Chondrocyte (in vitro differentiated cells): ENCODE measurements around the gene BIN1. TPM values are rescaled to one million over a fixed set of nuclear protein-coding genes. Genes with fewer than 3 reads are reported as not detected.

Source experiments
- DNase-seq: peaks from one replicate; pipeline ENCODE4 v3.0.0; 2021; ENCODE audit warnings: mixed read lengths, low spot score
- H3K27ac Mint-ChIP-seq: one replicate; pipeline ENCODE4 v1.8.0; 2021; ENCODE audit warnings: mild to moderate bottlenecking, moderate library complexity, mixed read lengths; ENCODE audit not compliant: unreplicated experiment
- H3K27me3 Mint-ChIP-seq: 2 replicates; pipeline ENCODE4 v1.8.0; 2021; ENCODE audit warnings: low read depth, mixed read lengths
- H3K36me3 Mint-ChIP-seq: 2 replicates; pipeline ENCODE4 v1.8.0; 2021; ENCODE audit warnings: low read depth, mixed read lengths
- H3K4me1 Mint-ChIP-seq: 2 replicates; pipeline ENCODE4 v1.8.0; 2021; ENCODE audit warnings: low read depth, mild to moderate bottlenecking, mixed read lengths
- H3K4me3 Mint-ChIP-seq: one replicate; pipeline ENCODE4 v1.8.0; 2021; ENCODE audit warnings: mild to moderate bottlenecking, moderate library complexity, mixed read lengths; ENCODE audit not compliant: unreplicated experiment
- H3K9me3 Mint-ChIP-seq: 2 replicates; pipeline ENCODE4 v1.8.0; 2021; ENCODE audit warnings: low read depth, mixed read lengths
- total RNA-seq: library from RNA; stranded (reverse); gene quantifications from 3 replicates; pipeline ENCODE4 v1.2.1, GENCODE V29; 2021
- TF ChIP-seq, protein P1 (sequence below): fragments of 200-600 bp; sonication (generic); IDR thresholded peaks from 2 replicates; pipeline ENCODE4 v1.5.0; 2021; ENCODE audit warnings: antibody characterized with exemption, mild to moderate bottlenecking, moderate library complexity

The BIN1 gene
- total RNA-seq, 1 donor from 2014 or later = 64.0 TPM

DNA sequence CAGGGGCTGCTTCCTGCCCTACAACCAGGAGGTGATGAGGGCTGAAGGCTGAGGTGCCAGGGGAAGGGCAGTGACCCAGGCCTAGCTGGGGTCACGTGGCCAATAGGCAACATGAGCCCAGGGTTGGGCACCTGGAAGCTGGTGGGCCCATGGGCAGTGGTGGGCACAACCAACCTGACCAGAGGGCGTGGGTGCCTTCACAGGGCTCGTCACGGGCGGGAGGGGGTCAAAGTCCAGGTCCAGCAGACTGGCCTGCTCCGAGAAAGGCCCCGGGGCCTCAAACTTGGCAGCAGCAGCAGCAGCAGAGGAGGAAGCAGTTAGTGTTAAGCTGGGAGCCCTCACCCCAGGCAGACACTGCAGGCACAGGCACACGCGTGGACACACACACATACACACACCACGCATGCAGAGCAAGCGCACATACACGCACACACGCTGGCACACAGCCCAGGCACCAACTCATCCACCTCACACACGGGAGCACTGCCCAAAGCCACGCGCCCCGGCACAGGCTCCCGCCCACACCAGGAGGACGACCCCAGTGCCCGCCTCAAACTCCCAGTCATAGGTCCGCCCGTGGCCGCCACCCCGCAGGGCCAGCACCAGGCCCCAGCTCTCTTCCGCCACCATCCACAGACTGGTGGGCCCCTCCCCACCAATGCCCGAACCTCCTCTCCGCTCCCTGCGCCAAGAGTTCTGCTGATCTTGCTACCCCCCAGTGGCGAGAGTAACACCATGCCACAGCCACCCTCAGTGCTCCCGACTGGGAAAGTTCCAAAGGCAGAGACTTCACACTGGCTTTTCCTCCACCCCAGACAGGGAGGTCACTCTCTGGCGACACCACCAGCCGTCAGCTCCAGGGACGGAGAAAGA lies 53.0 kb downstream of the BIN1 start:
- no peak overlapping the region for H3K4me3 Mint-ChIP-seq
- no peaks in the 10 kb centered on the region for H3K9me3 Mint-ChIP-seq
- H3K27me3 Mint-ChIP-seq = no peaks in the 10 kb centered on the region
- TF ChIP-seq, protein P1, sequence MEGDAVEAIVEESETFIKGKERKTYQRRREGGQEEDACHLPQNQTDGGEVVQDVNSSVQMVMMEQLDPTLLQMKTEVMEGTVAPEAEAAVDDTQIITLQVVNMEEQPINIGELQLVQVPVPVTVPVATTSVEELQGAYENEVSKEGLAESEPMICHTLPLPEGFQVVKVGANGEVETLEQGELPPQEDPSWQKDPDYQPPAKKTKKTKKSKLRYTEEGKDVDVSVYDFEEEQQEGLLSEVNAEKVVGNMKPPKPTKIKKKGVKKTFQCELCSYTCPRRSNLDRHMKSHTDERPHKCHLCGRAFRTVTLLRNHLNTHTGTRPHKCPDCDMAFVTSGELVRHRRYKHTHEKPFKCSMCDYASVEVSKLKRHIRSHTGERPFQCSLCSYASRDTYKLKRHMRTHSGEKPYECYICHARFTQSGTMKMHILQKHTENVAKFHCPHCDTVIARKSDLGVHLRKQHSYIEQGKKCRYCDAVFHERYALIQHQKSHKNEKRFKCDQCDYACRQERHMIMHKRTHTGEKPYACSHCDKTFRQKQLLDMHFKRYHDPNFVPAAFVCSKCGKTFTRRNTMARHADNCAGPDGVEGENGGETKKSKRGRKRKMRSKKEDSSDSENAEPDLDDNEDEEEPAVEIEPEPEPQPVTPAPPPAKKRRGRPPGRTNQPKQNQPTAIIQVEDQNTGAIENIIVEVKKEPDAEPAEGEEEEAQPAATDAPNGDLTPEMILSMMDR = no peak
- peaks cover 2% of the 10 kb centered on the region for H3K4me1 Mint-ChIP-seq
- H3K36me3 Mint-ChIP-seq = peaks cover 11% of the 10 kb centered on the region
- DNase-seq = peak; percentile 90
- no peak overlapping the region for H3K27ac Mint-ChIP-seq

DNA sequence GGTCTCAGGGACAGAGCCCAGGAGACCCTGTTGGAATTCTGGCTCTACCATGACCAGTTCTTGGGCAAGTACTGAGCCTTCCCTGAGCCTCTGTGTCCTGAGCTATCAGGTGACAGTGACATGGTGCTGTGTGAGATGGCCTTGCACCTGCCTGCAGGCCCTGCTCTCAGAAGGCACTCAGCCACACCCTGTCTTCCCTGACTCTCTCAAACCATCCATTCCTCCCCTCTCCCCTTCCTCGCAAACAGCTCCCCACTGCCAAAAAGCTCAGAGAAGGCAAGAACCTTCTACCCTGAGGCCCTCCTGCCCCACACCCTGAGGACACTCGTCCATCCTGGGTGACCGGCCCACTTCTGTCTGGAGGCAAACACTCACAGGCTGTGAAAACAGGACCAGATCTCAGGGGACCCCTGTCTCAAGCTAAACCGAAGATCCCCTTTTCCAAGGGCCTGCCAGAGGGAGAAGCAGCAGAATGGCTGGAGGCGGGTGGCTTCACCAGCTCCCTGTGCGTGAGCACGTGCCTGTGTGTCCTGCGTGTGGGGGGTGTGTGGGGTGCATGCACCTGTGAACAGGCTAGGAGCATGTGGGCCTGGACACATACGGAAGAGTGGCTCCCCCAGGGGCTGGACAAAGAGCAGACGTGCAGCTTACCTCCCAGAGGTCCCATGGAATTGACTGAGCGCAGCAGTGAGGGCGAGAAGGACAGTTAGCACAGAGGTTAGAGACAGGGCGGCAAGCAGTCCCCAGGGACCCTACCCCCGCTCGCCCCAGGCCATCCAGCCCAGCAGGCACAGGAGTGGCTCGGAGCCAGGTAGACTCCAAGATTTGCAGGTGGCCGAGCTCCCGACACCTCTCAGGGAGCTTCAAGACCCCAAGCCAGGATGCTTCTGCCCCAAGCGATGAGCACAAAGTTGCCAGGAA lies 53.9 kb downstream of the BIN1 start:
- TF ChIP-seq, protein P1 = no peak
- Mint-ChIP-seq H3K4me1 (peaks cover 2% of the 10 kb centered on the region), H3K27ac (no peak overlapping the region), H3K27me3 (no peaks in the 10 kb centered on the region), H3K4me3 (no peak overlapping the region), H3K36me3 (peaks cover 11% of the 10 kb centered on the region), H3K9me3 (no peaks in the 10 kb centered on the region)
- DNase-seq = peak; percentile 88

DNA sequence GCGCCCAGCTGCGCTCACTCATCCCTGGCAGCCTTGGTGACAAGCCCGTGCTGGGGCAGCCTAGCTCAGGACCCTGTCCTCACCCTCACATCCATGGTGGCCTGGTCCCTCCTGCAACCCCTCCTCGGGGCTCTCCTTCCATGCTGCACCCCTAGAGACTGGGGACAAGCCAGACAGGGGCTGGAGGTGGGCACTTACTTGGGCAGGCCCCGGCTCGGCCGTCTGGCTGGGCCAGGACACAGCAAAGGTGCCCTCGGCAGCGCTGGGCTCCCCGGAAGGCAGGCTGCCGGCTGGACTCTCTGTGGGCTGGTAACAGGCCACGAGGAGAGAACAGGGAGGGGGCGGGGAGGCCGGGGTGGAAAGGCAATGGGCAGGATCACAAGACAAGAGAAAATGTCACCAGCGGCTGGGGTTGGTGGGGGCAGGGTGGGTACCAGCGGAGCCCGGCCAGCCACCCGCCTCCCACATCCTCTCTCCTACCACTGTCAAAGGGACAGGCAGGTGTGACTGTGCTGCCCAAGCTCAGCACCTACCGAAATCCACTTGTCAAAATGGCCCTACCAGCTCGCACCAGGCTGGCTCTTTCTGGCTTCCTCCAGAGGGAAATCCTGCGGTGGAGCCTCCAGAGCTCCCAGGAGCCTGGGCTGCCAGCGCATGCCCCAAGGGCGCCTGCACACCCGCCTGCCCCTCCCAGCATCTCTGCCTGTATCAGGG lies 54.7 kb downstream of the BIN1 start:
- H3K27me3 Mint-ChIP-seq = no peaks in the 10 kb centered on the region
- H3K36me3 Mint-ChIP-seq = peaks cover 11% of the 10 kb centered on the region
- TF ChIP-seq, protein P1 = no peak
- no peak overlapping the region for H3K27ac Mint-ChIP-seq
- H3K4me3 Mint-ChIP-seq = no peak overlapping the region
- peaks cover 2% of the 10 kb centered on the region for H3K4me1 Mint-ChIP-seq
- peak; percentile 87 for DNase-seq
- no peaks in the 10 kb centered on the region for H3K9me3 Mint-ChIP-seq

DNA sequence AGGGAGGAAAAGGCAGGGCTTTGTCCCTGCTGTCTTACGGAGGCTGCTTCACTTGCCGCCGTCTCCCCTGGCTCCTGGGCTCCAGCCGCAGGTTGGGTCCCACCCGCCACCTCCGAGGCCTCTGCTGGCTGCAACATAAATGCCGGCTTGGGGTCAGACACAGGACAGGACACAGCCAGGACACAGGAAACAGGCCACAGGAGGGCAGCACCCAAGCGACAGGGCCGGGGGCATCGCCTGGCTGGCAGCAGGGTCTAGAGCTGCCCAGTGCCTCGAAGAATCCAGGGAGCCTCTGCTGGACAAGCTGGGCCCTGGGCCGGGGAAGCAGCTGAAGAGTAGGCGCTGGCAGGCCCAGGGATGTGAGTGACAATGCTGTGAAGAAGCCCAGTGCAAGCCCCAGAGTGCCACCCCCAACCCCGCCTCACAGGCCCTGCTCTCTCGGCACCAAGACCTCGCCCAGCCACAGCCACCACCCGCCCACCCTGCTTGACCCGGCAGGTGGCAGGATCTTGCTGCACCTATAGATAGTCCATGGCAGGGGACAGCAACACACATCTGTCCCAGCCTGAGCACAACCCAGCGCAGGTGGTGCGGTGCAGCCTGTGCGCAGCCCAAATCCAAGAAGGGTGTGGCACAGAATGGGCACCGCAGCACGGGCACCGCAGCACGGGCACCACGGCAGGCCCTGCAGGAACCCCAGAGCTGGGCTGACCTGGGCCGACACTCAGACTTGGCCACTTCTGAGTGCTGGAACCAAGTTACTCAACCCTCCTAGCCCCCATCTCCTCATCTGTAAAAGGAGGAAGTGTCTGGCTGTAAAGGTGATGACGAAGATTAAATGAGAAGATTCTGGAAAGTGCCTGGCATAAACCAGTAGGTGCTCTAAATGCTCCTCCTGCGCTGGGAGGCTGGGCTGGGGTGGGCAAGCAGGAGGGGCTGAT lies 55.6 kb downstream of the BIN1 start:
- DNase-seq = peak; percentile 90
- Mint-ChIP-seq H3K27ac (no peak overlapping the region), H3K27me3 (no peaks in the 10 kb centered on the region), H3K9me3 (no peaks in the 10 kb centered on the region), H3K4me3 (no peak overlapping the region), H3K36me3 (peaks cover 10% of the 10 kb centered on the region), H3K4me1 (peaks cover 2% of the 10 kb centered on the region)
- TF ChIP-seq, protein P1 = no peak
